ENCODE data around the gene GOLPH3L.
"Not testable (repeated sequence)": the region's sequence is repeated elsewhere in the genome, so short reads cannot be mapped to it uniquely, and the experiment has no call there.

GOLPH3L gene

GRCh38 chr1:150613061-150613920, 83.7 kb downstream of the GOLPH3L start:
- DNase-seq, result peak; percentile 70

DNA sequence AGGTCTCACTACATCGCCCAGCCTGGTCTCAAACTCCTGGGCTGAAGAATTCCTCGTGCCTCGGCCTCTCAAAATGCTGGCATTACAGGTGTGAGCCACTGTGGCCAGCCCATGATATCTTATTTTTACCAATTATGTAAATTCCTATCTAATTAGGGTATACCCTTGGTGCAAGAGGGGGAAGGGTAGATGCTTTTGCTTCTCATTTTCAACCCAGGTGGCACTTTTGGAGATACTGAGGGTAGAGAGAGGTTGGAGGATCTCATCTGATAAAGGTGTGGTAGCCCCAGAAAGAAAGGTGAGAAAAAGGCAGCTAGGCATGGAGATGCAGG, 85.0 kb downstream of the GOLPH3L start:
- no peak for DNase-seq

GRCh38 chr1:150610576-150610975, 86.4 kb downstream of the GOLPH3L start:
- no peak for DNase-seq

GRCh38 chr1:150609732-150610131, 87.2 kb downstream of the GOLPH3L start:
- DNase-seq, result no peak

- no peak for DNase-seq
These were observed 90.4 kb downstream of the GOLPH3L start for GRCh38 chr1:150606463-150607142.

- DNase-seq, result not testable (repeated sequence)
These were observed 91.6 kb downstream of the GOLPH3L start for GRCh38 chr1:150605451-150605731.

- no peak for DNase-seq
These were observed 92.7 kb downstream of the GOLPH3L start for GRCh38 chr1:150604226-150604588.

DNA sequence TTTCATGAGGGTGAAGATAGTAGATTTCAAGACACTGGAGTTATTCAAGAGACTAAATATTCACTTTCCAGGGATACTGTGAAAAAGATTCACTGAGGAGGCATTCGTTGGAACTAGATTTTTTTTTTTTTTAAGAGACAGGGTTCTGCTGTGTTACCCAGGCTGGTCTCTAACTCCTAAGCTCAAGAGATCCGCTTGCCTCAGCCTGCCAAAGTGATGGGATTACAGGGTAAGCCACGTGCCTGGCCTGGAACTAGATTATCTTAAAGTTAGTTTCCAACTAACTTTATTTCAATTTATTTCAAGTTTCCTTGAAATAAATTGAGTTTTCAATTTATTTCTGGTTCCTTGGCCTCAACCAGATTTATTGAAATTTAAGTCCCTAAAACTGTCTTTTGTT, 93.2 kb downstream of the GOLPH3L start:
- no peak for DNase-seq

DNA sequence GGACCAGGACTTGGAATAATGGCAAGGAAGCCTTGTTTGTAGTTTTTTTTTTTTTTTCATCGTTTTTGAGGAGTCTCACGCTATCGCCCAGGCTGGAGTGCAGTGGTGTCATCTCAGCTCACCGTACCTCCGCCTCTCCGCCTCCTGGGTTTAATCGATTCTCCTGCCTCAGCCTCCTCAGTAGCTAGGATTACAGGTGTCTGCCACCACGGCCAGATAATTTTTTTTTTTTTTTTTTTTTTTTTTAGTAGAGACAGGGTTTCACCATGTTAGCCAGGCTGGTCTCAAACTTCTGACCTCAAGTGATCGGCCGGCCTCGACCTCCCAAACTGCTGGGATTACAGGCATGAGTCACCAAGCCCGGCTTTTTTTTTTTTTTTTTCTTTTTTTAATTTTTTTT, 94.6 kb downstream of the GOLPH3L start:
- not testable (repeated sequence) for DNase-seq

GRCh38 chr1:150601540-150601939, 95.4 kb downstream of the GOLPH3L start:
- DNase-seq, result no peak

DNA sequence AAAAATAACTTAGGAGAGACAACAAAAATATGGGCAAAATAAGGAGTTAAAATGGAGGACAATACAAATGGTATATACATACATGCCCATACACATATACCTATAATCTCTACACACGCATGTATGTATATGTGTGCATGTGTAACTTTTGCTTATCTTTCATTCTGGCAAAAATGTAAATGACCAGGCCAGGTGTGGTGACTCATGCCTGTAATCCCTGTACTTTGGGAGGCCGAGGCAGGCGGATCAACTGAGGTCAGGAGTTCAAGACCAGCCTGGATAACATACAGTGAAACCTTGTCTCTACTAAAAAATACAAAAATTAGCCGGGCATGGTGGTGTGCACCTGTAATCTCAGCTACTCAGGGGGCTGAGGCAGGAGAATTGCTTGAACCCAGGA, 98.6 kb downstream of the GOLPH3L start:
- not testable (repeated sequence) for DNase-seq

DNA sequence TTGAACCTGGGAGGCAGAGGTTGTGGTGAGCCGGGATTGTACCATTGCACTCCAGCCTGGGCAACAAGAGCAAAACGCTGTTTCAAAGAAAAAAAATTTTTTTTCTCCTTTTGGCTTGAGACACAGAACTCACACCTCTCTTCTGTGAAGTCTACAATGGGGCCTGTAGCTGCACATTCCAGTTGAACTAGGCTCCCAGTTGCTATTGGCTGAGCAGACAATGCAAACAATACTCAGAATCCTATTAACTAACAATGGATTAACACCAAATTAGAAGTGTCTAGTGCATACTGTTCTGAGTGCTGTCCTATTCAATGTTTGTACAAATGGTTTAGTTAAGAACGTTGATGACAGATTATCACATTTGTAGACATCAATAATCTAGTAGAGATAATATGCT, 100.0 kb downstream of the GOLPH3L start:
- DNase-seq, result no peak
